OCI-LY1 (cell line): ENCODE results near the gene ACHE.
"Not testable (repeated sequence)": the region's sequence is repeated elsewhere in the genome, so short reads cannot be mapped to it uniquely, and the experiment has no call there.

ENCODE experiments used
- H2AFZ ChIP-seq: fragments of 200-600 bp; sonication (generic), shearing (Covaris generic); 2 replicates; pipeline ENCODE4 v1.6.0; 2014; ENCODE audit warnings: antibody characterized with exemption, mild to moderate bottlenecking, low read length
- H3F3A ChIP-seq: fragments of 200-600 bp; sonication (generic), shearing (Covaris generic); 2 replicates; pipeline ENCODE4 v1.6.0; 2014; ENCODE audit warnings: mild to moderate bottlenecking, antibody characterized with exemption, low read length, moderate library complexity; ENCODE audit not compliant: insufficient read depth
- H3K27ac ChIP-seq: fragments of 200-600 bp; sonication (generic); 2 replicates; pipeline ENCODE4 v1.5.1; 2014; ENCODE audit warnings: low read length, mixed run types, mild to moderate bottlenecking, low read depth; ENCODE audit not compliant: poor library complexity, severe bottlenecking
- H3K27me3 ChIP-seq: fragments of 200-600 bp; sonication (generic); 2 replicates; pipeline ENCODE4 v1.6.0; 2014; ENCODE audit warnings: antibody characterized with exemption, mild to moderate bottlenecking, low read length, moderate library complexity; ENCODE audit not compliant: insufficient read depth
- H3K36me3 ChIP-seq: fragments of 200-600 bp; sonication (generic); 2 replicates; pipeline ENCODE4 v1.6.1; 2014; ENCODE audit warnings: mild to moderate bottlenecking, antibody characterized with exemption, low read length, moderate library complexity, mixed read lengths; ENCODE audit not compliant: insufficient read depth
- H3K4me1 ChIP-seq: fragments of 200-600 bp; sonication (generic); 2 replicates; pipeline ENCODE4 v1.5.1; 2014; ENCODE audit warnings: mild to moderate bottlenecking, low read length, moderate library complexity; ENCODE audit not compliant: insufficient read depth, severe bottlenecking
- H3K4me2 ChIP-seq: fragments of 200-600 bp; sonication (generic), shearing (Covaris generic); 2 replicates; pipeline ENCODE4 v1.6.1; 2014; ENCODE audit warnings: low read length
- H3K4me3 ChIP-seq: fragments of 200-600 bp; sonication (generic); 2 replicates; pipeline ENCODE4 v1.5.1; 2014; ENCODE audit warnings: low read length, low read depth, mild to moderate bottlenecking, mixed read lengths; ENCODE audit not compliant: poor library complexity, severe bottlenecking
- H3K79me2 ChIP-seq: fragments of 200-600 bp; shearing (Covaris generic); 2 replicates; pipeline ENCODE4 v1.6.1; 2016; ENCODE audit warnings: mixed run types, low read length, mixed read lengths; ENCODE audit not compliant: insufficient read depth
- H3K9ac ChIP-seq: fragments of 200-600 bp; sonication (generic), shearing (Covaris generic); 2 replicates; pipeline ENCODE4 v1.6.1; 2014; ENCODE audit warnings: mild to moderate bottlenecking, low read length, mixed read lengths
- H3K9me2 ChIP-seq: fragments of 200-600 bp; sonication (generic), shearing (Covaris generic); 2 replicates; pipeline ENCODE4 v1.6.1; 2014; ENCODE audit warnings: low read depth, mild to moderate bottlenecking, low read length, mixed read lengths
- H3K9me3 ChIP-seq: fragments of 200-600 bp; shearing (Covaris generic); 2 replicates; pipeline ENCODE4 v1.6.1; 2014; ENCODE audit warnings: low read length, mixed read lengths
- H4K20me1 ChIP-seq: fragments of 200-600 bp; sonication (generic), shearing (Covaris generic); 2 replicates; pipeline ENCODE4 v1.6.0; 2016; ENCODE audit warnings: mild to moderate bottlenecking, low read length; ENCODE audit not compliant: insufficient read depth
- EZH2 ChIP-seq: fragments of 200-600 bp; sonication (generic), shearing (Covaris generic); IDR thresholded peaks from 2 replicates; pipeline ENCODE4 v1.8.0; 2017; ENCODE audit warnings: borderline replicate concordance, mixed run types, mild to moderate bottlenecking, antibody characterized with exemption, low read length, moderate library complexity, mixed read lengths
- TF ChIP-seq, protein P1 (sequence below): fragments of 200-600 bp; sonication (generic), shearing (Covaris generic); IDR thresholded peaks from 2 replicates; pipeline ENCODE4 v1.5.1; 2017; ENCODE audit warnings: mild to moderate bottlenecking, antibody characterized with exemption, low read length, moderate library complexity, mixed read lengths

ACHE gene

DNA sequence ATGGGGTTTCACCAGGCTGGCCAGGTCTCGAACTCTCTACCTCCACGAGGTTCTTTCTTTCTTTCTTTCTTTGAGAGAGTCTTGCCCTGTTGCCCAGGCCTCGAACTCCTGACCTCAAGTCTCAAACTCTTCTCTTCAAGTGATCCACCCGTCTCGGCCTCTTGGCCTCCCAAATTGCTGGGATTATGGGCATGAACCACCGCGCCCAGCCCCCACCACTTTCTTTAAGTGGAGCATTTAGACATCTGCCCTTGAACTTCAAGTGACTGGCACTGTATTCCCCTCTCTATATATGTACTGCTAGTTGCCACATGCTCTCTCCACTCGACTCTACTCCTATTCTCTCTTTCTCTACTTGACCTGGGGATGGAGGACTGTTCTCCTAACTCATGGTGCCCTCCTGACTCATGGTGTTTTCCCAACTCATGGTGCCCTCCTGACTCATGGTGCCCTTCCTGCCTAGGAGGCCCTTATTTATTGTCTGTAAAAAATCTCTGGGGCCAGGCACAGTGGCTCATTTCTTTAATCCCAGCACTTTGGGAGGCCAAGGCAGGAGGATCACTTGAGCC, 19.3 kb upstream of the ACHE start:
- H3K4me1 ChIP-seq = no peaks in the 10 kb centered on the region
- H3K9ac ChIP-seq = no peak overlapping the region
- no peak overlapping the region for H3K4me2 ChIP-seq
- no peaks in the 10 kb centered on the region for H4K20me1 ChIP-seq
- H3K9me2 ChIP-seq = no peaks in the 10 kb centered on the region
- no peaks in the 10 kb centered on the region for H3K9me3 ChIP-seq
- no peaks in the 10 kb centered on the region for H3K36me3 ChIP-seq
- H3F3A ChIP-seq = no peaks in the 10 kb centered on the region
- H3K27ac ChIP-seq = no peak overlapping the region
- H3K27me3 ChIP-seq = no peaks in the 10 kb centered on the region
- H3K4me3 ChIP-seq = no peak overlapping the region
- H2AFZ ChIP-seq = no peak overlapping the region
- TF ChIP-seq EZH2 = no peak
- TF ChIP-seq, protein P1, sequence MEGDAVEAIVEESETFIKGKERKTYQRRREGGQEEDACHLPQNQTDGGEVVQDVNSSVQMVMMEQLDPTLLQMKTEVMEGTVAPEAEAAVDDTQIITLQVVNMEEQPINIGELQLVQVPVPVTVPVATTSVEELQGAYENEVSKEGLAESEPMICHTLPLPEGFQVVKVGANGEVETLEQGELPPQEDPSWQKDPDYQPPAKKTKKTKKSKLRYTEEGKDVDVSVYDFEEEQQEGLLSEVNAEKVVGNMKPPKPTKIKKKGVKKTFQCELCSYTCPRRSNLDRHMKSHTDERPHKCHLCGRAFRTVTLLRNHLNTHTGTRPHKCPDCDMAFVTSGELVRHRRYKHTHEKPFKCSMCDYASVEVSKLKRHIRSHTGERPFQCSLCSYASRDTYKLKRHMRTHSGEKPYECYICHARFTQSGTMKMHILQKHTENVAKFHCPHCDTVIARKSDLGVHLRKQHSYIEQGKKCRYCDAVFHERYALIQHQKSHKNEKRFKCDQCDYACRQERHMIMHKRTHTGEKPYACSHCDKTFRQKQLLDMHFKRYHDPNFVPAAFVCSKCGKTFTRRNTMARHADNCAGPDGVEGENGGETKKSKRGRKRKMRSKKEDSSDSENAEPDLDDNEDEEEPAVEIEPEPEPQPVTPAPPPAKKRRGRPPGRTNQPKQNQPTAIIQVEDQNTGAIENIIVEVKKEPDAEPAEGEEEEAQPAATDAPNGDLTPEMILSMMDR = no peak
- H3K79me2 ChIP-seq = no peaks in the 10 kb centered on the region

DNA sequence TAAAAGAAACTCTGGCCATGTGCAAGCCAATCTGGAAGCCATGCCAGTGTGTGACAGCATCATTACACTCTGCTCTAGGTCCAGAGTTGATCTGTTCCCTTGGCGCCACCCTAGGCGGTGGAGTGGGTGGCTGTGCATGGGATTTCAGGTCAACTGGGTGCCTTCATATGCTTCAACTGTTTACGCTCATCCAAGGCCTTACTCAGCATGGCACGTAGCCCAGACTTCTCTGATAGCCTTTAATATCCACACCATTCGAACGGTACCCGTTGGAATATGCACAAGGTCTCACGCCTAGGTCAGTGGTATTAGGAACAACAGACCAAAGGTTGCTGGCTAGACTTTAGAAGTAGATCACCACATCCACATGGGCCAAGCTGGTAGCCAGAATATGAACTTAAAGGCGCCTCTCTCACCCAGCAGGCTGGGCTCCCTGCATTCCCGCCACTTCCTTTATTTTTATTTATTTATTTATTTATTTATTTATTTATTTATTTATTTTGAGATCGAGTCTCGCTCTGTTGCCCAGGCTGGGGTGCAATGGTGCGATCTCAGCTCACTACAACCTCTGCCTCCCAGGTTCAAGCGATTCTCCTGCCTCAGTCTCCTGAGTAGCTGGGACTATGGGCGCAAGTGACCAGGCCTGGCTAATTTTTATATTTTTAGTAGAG, 18.7 kb upstream of the ACHE start:
- Histone ChIP-seq H3K9ac (no peak overlapping the region), H3K36me3 (no peaks in the 10 kb centered on the region), H2AFZ (no peak overlapping the region), H3K79me2 (no peaks in the 10 kb centered on the region), H3K9me2 (no peaks in the 10 kb centered on the region), H3K27ac (no peak overlapping the region), H3K4me1 (no peaks in the 10 kb centered on the region), H3K27me3 (no peaks in the 10 kb centered on the region), H3K9me3 (no peaks in the 10 kb centered on the region), H3F3A (no peaks in the 10 kb centered on the region), H3K4me2 (no peak overlapping the region), H3K4me3 (no peak overlapping the region), H4K20me1 (no peaks in the 10 kb centered on the region)
- TF ChIP-seq, protein P1 = no peak
- TF ChIP-seq EZH2 = no peak

- H2AFZ ChIP-seq = no peak overlapping the region
- peaks cover 3% of the 10 kb centered on the region; the same call in 1 of the 2 replicates for H3K9me3 ChIP-seq
- TF ChIP-seq, protein P1 = no peak
- no peak for TF ChIP-seq EZH2
- no peaks in the 10 kb centered on the region for H3F3A ChIP-seq
- no peaks in the 10 kb centered on the region for H3K9me2 ChIP-seq
- no peak overlapping the region for H3K9ac ChIP-seq
- H3K27ac ChIP-seq = no peak overlapping the region
- H3K4me2 ChIP-seq = no peak overlapping the region
- no peaks in the 10 kb centered on the region; the same call in 1 of the 2 replicates for H3K27me3 ChIP-seq
- no peaks in the 10 kb centered on the region for H3K79me2 ChIP-seq
- no peak overlapping the region for H3K4me3 ChIP-seq
- H4K20me1 ChIP-seq = no peaks in the 10 kb centered on the region
- H3K36me3 ChIP-seq = no peaks in the 10 kb centered on the region
- H3K4me1 ChIP-seq = no peaks in the 10 kb centered on the region
Measured at GRCh38 chr7:100911484-100911883, 15.8 kb upstream of the ACHE start.

- not testable (repeated sequence) for H3K4me3 ChIP-seq, H3K36me3 ChIP-seq, H3K27me3 ChIP-seq, H3F3A ChIP-seq, H3K4me2 ChIP-seq, H3K27ac ChIP-seq, H2AFZ ChIP-seq, H3K4me1 ChIP-seq, H3K9ac ChIP-seq, H3K9me2 ChIP-seq, H4K20me1 ChIP-seq, H3K9me3 ChIP-seq, H3K79me2 ChIP-seq
Measured at GRCh38 chr7:100910443-100910842, 14.8 kb upstream of the ACHE start.
